Calu3 (cell line): ENCODE results near the gene BTF3. TPM values are rescaled to one million over a fixed set of nuclear protein-coding genes. Genes with fewer than 3 reads are reported as not detected.

Source experiments
- BruUV-seq: library from RNA; stranded (reverse); fragments of 400-500 nt; replicated peaks from 2 replicates; lab custom pipeline; 2021; lab: Mats Ljungman, UMichigan
- CTCF ChIA-PET: fragments of 300-600 bp; sonication (Branson Sonifier 250); formaldehyde crosslinking; loops from one replicate; lab custom pipeline; 2022; ENCODE audit warnings: antibody characterized with exemption; lab: Charles Lee
- DNase-seq: peaks from one replicate; pipeline ENCODE4 v3.0.0; 2022
- H3K27ac Mint-ChIP-seq: one replicate; pipeline ENCODE4 v1.8.0; 2022; ENCODE audit warnings: mixed read lengths; ENCODE audit not compliant: unreplicated experiment
- H3K27me3 Mint-ChIP-seq: one replicate; pipeline ENCODE4 v1.8.0; 2022; ENCODE audit warnings: mixed read lengths; ENCODE audit not compliant: unreplicated experiment
- H3K36me3 Mint-ChIP-seq: one replicate; pipeline ENCODE4 v1.8.0; 2022; ENCODE audit warnings: mild to moderate bottlenecking, moderate library complexity, mixed read lengths; ENCODE audit not compliant: insufficient read depth, unreplicated experiment
- H3K4me1 Mint-ChIP-seq: one replicate; pipeline ENCODE4 v1.8.0; 2022; ENCODE audit warnings: mild to moderate bottlenecking, low read depth, mixed read lengths; ENCODE audit not compliant: unreplicated experiment
- H3K4me3 Mint-ChIP-seq: one replicate; pipeline ENCODE4 v1.8.0; 2022; ENCODE audit warnings: mild to moderate bottlenecking, low read depth, moderate library complexity, mixed read lengths; ENCODE audit not compliant: unreplicated experiment
- H3K9me3 Mint-ChIP-seq: one replicate; pipeline ENCODE4 v1.8.0; 2022; ENCODE audit warnings: low read depth, mixed read lengths; ENCODE audit not compliant: unreplicated experiment
- intact Hi-C: fragments of 100-400 bp; cut with micrococcal nuclease; formaldehyde crosslinking; loops from one replicate; pipeline ENCODE4 v1.10.0; 2022; ENCODE audit not compliant: unreplicated experiment
- total RNA-seq: library from RNA; stranded (reverse); gene quantifications from 2 replicates; pipeline ENCODE4 v1.2.3, GENCODE V29; 2022
- TF ChIP-seq, protein P1 (sequence below): fragments of 200-600 bp; IDR thresholded peaks from one replicate; pipeline ENCODE4 v1.8.0; 2022; ENCODE audit warnings: antibody characterized with exemption; ENCODE audit not compliant: unreplicated experiment

The BTF3 gene
- total RNA-seq, 1 experiment from 2014 or later, result 872 TPM

DNA sequence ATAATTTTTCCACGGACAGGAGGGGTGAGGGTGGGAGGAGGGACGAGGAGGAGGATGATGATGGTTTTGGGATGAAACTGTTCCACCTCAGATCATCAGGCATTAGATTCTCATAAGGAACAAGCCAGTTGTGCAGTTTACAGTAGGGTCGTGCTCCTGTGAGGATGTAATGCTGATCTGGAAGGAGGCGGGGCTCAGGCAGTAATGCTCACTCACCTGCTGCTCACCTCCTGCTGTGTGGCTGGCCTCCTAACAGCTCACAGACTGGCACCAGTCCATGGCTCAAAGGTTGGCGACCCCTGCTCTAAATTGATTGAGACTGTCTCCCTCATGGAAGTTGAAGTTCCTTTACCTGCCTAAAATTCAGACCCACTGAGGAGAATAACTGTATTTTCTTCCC is 34.0 kb downstream of the BTF3 start:
- H3K27me3 Mint-ChIP-seq, result no peaks in the 10 kb centered on the region
- intact Hi-C loops, result no loop called here

DNA sequence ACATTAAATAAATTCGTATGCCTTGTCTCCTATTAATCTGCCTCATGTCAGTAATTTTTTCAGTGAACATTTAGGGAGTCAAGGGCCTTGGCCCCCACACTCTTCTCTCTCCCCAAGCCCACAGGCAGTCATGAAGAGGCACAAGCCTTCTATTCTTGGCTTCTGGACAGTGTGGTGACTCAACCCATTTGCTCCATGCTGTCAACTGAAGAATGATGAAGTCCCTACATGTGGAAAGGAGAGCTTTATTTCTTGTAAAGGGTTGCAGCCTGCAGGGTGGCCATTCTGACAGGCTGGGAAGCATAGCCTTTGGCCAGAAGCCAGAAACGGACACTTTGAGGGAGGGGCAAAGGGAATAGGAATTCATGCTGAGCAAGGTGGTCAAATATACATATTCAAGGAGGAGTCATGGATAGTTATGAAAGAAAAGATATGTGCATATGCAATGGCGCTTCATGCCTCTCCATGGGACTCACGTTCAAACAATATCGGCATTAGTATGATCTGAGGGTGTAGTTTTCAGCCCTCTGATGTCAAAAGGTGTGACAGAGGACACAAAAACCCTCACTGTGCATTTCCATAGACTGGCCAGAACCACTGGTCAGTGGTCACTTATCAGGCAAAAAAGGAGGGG is 35.9 kb downstream of the BTF3 start:
- H3K4me3 Mint-ChIP-seq, result no peak overlapping the region
- H3K4me1 Mint-ChIP-seq, result no peaks in the 10 kb centered on the region
- BruUV-seq, result no TSS peak
- TF ChIP-seq, protein P1, sequence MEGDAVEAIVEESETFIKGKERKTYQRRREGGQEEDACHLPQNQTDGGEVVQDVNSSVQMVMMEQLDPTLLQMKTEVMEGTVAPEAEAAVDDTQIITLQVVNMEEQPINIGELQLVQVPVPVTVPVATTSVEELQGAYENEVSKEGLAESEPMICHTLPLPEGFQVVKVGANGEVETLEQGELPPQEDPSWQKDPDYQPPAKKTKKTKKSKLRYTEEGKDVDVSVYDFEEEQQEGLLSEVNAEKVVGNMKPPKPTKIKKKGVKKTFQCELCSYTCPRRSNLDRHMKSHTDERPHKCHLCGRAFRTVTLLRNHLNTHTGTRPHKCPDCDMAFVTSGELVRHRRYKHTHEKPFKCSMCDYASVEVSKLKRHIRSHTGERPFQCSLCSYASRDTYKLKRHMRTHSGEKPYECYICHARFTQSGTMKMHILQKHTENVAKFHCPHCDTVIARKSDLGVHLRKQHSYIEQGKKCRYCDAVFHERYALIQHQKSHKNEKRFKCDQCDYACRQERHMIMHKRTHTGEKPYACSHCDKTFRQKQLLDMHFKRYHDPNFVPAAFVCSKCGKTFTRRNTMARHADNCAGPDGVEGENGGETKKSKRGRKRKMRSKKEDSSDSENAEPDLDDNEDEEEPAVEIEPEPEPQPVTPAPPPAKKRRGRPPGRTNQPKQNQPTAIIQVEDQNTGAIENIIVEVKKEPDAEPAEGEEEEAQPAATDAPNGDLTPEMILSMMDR, result no peak
- H3K27ac Mint-ChIP-seq, result no peak overlapping the region
- no peak for DNase-seq
- no peaks in the 10 kb centered on the region for H3K36me3 Mint-ChIP-seq
- intact Hi-C loops, result no loop called here
- peaks cover 2% of the 10 kb centered on the region for H3K9me3 Mint-ChIP-seq
- H3K27me3 Mint-ChIP-seq, result no peaks in the 10 kb centered on the region
- CTCF ChIA-PET, result no interaction called here

More for the DNA sequence above, 34.0 kb downstream of the BTF3 start:
- peaks cover 2% of the 10 kb centered on the region for H3K9me3 Mint-ChIP-seq
- H3K27ac Mint-ChIP-seq, result no peak overlapping the region
- H3K4me1 Mint-ChIP-seq, result no peaks in the 10 kb centered on the region
- no TSS peak for BruUV-seq
- no peak overlapping the region for H3K4me3 Mint-ChIP-seq
- TF ChIP-seq, protein P1, result no peak
- CTCF ChIA-PET, result interaction anchor here (0.7 kb wide), 1 partner anchor 9 kb away, joined by 4 read pairs; no protein-coding TSS in a partner anchor
- no peak for DNase-seq
- H3K36me3 Mint-ChIP-seq, result no peaks in the 10 kb centered on the region

DNA sequence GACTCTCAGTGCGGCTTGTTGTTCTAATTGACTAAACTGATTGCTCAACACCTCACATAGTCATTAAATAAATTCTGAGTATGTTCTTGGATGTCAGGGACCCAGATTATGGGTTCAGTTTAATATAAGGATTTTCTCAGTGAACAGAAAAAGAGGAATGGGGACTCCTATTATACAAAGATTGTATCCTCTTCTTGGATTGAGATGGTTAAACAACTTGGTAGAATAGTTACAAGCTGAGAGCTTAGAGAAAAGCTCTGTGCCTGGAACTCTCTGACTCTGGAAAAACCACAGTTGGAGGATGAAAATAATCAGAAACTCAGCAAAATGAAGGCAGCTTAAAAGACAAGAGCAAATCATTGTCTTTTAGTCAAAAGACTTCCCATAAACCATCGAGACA is 36.7 kb downstream of the BTF3 start:
- Mint-ChIP-seq H3K4me1 (peaks cover 4% of the 10 kb centered on the region), H3K27me3 (no peaks in the 10 kb centered on the region), H3K36me3 (no peaks in the 10 kb centered on the region), H3K4me3 (no peak overlapping the region), H3K27ac (no peak overlapping the region), H3K9me3 (peaks cover 2% of the 10 kb centered on the region)
- no TSS peak for BruUV-seq
- CTCF ChIA-PET, result interaction anchor here (1.2 kb wide), 1 partner anchor 13 kb away, joined by 3 read pairs; no protein-coding TSS in a partner anchor
- intact Hi-C loops, result no loop called here
- no peak for DNase-seq
- TF ChIP-seq, protein P1, result no peak

DNA sequence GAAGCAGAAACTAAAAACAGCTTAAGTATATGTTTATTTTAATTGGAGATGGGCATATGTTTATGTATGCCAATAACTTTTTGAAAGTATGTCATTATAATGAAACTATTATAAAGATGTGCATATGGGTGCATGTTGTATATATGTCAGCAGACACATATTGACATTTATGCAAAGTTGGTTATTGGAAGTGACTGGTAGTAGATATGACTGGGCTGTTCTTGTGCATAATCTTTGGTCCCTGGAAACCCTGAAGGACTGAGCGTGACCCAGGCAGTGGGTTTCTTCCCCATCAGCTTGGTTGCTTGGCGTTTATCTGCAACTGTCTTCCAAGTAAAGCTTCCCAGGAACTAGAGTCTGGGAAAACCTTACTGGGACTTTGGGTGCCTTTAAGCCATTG is 41.5 kb downstream of the BTF3 start:
- intact Hi-C loops, result loop anchor here (2.0 kb wide), 1 partner anchor 43 kb away; no protein-coding TSS in a partner anchor
- Mint-ChIP-seq H3K36me3 (peaks cover 14% of the 10 kb centered on the region), H3K9me3 (no peaks in the 10 kb centered on the region), H3K4me1 (peaks cover 45% of the 10 kb centered on the region), H3K4me3 (no peak overlapping the region), H3K27me3 (no peaks in the 10 kb centered on the region), H3K27ac (peak overlapping the region; percentile 80)
- CTCF ChIA-PET, result interaction anchor here (0.6 to 0.9 kb wide), 4 partner anchors 11 to 324 kb away, joined by 3 to 6 read pairs (median 4); no protein-coding TSS in a partner anchor
- BruUV-seq, result no TSS peak
- no peak for DNase-seq
- TF ChIP-seq, protein P1, result no peak
